Right lobe of liver (tissue), 4 donors: ENCODE data around the gene SMARCC1.

Experiments
- CTCF ChIP-seq, 4 donors: fragments of 200-600 bp in 3 of 4; fragments of 450-650 bp in 1 of 4; IDR thresholded peaks; one replicate each; pipeline versions ENCODE4 v1.5.1 to v1.8.0; 2016 to 2022; ENCODE audit warnings: antibody characterized with exemption in 4 of 4, mild to moderate bottlenecking in 2 of 4
- POLR2A ChIP-seq: fragments of 450-650 bp; IDR thresholded peaks from one replicate; pipeline ENCODE4 v1.6.1; 2017; ENCODE audit warnings: antibody characterized with exemption, mild to moderate bottlenecking
- donor health status: DM: no; HTN: no; CAD: no.
- donor health status: DM: no; HTN: no; CAD: no.
- donor health status: DM: no; HTN: yes; CAD: no.

- TF ChIP-seq CTCF (IDR thresholded peaks at IDR 0.05) = no peak
- no peak for TF ChIP-seq POLR2A
These were observed 212.8 kb downstream of the SMARCC1 start for GRCh38 chr3:47568901-47569300.
